DMS 273 (cell line): ENCODE data around the gene TNIK.

Experiments
- DNase-seq: peaks from one replicate; lab custom pipeline; 2025; ENCODE audit not compliant: unreplicated experiment; lab: John Stamatoyannopoulos, UW

TNIK gene

DNA sequence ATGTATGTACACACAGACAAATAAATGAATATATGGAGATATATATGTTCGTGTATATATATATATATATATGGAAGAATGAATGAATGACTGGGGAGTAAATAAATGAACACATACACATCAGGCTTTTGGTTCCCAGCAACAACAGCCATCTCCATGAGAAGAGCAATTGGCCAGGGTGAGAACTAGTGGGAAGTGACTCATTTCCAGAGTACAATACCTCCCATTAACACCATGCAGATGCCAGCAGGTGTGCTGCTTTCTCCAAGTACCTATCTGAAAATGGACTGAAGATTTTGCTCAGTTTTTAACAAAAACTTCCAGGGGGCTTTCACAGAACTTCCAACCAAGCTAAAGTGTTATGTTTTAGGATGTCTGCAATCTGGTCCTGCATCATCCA, 253.9 kb downstream of the TNIK start:
- DNase-seq, result no peak

DNA sequence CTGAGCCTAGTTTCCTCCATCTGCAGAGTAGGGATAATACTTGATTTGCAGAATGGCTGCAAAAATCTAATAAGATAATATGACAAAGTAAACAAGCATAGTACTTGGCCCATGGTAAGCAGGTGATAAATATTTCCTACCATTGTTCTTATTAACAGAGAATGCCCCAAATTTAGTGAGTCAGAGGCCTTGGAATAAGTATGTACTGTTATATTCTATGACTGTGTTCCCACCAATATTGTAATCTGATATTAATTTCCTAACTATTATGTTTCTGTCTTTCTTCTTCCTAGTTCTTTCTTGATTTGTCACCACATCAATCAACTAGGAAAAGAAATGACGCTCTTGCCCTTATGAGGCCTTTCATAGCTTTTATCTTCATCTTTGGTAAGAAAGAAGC, 255.3 kb downstream of the TNIK start:
- DNase-seq, result no peak

DNA sequence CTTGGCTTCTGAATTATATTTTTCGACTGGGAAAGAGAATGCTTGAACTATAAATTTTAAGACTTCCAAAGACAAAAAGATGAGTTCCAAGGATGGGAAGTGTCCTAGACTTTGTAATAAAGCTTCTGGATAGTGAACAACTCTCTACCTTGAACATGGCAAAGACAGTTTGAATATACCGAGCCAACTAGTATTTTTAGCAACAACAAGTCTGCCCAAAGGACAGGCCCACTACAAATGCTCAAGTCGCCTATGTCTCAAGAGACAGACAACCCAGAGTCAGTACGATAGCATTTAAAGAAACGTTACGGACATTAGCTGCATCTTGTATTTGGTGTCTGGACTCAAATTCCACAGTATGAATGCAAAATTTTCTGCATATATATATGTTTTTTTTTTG, 258.4 kb downstream of the TNIK start:
- no peak for DNase-seq

DNA sequence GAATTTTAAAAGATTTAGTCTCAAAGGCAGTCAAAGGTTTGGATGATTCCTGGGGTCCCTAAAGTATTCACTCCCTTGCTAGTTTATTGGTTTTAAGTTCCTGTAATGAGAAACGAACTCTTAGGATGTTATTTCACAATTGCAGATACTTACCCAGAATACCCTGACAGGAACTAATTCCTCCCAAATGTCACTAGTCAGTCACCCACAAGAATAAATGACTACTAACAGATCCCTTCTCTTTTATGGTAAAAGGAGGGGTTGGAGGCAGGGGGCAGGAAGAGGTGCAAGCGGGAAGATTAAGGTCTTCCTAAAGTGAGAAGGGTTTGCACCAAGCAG, 259.5 kb downstream of the TNIK start:
- DNase-seq, result no peak

DNA sequence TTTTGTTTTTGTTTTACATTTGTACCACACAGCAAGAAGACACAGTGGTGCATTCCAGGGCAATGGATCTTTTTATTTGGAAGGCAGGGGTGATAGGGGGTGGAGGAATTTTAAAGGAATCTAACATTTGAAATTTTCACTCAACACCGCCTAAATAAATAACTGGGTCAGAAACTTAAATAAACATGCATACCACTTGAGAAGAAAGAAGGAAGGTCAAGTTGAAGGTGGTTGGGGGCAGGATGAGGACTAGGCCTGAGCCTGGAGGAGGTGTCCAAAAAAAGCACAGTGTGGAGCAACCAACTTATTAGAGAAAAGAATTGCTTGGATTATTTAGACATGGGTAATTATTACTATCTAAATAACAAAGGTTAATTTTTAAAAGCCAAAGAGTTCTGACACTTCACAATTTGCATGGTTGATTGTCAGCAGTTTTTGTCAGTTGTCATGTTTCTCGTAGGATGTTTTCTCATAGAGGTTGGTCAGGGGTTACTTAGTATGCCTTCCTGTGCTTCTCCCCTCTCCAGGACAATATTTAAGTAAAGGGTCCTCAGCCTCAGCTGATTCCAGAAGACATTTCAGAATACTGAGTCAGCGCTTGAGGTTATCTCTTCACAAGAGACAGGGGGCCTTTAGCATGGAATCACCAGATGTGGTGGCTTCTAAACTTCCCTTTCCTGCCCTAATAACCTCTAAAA, 260.0 kb downstream of the TNIK start:
- no peak for DNase-seq

DNA sequence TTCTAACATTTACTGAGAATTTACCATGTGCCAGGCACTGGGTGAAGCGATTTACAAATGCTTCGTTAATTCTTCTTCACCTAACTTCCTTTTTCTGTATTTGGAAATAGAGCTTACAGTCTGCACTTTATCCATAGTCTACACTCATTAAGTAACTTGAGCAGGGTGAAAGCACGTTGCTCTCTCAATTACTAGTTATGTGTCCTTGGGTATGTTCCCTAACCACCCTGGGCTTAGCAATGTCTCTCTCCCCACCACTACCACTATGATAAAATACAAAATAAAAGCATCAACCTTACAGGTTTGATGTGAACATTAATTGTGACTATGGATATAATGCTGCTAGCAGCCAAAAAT, 260.8 kb downstream of the TNIK start:
- no peak for DNase-seq

DNA sequence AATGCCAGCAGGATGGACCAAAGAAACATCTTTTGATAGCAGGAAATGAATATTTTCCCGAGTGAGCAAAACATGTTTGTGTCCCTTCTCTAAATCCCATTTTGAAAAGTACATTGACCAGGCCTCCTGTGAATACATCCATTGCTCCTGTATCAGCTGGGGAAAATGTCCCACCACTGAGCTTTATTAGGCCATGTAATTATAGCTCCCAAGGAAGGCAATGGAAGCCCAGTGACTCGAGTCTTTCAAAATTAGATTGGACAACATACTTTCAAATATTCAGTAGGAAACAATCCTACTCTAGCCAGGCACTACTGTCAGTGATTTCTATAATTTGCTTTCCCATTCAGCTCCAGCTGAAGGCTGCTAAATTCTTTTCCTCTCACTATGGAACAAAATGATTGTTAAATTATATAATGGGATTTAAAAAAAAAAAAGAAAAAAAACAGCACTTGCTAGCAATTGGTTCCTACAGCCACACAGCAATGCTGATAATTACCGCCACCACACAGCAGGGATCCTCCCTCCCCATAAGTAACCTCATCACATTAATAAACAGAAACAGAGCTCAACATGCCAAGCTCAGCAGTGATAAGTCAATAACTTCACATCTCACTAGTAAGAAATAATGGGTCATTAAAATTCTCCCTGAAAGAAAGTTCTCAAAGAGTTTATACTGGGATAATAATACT, 261.3 kb downstream of the TNIK start:
- DNase-seq, result peak; percentile 14

DNA sequence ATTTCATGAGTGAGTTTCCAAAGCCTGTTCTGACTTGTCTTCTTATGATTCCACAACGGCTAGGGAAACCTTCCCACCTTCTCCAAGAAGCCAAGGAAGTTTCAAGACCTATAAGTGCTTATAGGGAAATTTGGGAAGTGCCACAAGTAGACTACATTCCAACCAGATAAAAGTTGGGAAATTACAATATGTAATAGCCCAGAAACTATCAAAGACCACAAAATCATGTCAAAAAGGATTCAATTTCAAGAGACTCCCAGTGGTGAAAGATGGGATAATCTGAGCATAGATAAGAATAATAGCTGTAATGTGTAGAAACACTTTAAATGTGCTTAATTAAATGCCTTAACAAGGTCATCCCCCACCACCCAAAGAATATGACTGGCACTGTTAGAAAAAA, 264.5 kb downstream of the TNIK start:
- no peak for DNase-seq

DNA sequence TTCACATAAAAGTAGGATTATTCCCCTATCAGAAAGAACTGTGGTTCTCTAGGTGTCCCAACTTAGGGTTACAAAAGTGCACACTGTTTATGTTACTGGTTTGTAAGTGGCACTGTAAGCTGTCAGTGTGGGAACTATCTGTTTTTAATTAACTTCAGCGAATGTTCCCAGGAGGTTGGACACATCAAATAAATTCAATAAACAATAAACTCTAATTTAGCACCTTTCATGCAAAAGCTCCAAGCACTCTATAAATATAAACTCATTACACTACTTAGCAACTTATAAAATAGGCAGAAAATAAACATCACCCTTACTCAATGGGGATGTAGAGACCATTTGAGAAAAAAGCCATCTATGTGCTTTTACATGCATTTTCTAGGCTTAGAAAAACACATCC, 265.2 kb downstream of the TNIK start:
- DNase-seq, result no peak

DNA sequence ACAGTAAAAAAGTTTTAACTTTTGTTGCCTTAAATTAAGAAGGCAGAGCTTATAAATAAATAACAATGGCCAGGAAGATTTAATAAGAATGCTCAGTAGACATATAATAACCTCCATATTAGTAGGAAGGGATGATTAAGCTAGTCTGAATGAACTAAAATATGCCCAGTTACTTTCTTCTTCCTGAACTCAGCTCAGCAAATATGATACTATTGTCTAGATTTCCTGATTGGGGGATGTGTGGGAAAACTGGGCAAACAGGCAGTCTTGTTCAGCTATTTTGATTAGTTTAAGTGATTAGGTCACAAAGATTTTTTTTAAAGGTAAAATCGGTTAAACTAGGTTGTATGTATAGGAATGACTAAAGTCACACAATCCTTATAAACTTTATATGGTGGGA, 266.5 kb downstream of the TNIK start:
- DNase-seq, result no peak

DNA sequence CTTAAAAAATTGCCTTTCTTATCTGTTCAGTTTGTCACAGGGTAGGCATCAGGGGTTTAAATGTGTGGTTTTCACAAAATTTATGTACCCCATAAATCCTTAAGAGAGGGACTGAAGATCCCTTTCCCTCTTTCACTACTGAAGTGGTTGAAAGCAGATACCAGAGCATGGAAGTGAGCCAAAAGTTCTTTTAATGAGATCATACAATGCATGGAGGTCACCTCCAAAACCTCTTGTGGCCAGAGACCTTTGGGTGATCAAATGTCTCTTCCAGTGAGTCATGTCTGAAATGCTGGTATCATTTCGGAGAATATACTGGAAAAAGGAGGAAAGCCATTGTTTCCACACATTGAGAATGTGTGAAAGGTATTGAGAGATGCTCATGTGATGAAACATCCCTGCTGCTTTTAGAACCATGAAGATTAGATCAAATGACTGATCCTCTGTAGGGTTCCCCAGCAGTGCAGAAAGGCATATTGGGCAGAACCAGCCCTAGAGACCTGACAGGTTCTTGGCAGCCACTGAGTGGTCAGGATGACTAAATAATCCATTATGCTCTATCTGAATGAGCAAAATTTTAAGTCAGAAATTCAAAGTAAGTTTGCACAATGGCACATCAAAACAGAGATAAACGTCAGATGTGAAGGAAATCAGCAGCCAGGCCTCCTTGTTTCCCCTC, 267.9 kb downstream of the TNIK start:
- DNase-seq, result peak; percentile 58

DNA sequence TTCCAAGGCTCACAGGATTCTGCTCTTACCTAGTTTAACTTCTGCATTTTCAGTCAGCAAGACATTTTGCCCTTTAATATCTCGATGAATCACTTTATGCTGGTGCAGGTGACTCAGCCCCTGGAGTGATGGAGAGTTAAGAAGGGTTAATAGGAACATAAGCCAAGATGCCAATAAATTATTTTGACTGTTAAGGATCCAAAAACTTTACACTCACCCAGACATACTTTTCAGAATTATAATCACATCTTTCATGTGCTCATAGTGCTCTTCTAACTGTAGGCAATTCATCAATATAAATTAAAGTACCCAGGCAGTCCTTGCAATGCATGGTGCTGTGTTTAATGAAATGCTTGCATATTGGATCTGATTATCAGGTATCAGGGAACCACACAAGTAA, 269.5 kb downstream of the TNIK start:
- DNase-seq, result no peak

DNA sequence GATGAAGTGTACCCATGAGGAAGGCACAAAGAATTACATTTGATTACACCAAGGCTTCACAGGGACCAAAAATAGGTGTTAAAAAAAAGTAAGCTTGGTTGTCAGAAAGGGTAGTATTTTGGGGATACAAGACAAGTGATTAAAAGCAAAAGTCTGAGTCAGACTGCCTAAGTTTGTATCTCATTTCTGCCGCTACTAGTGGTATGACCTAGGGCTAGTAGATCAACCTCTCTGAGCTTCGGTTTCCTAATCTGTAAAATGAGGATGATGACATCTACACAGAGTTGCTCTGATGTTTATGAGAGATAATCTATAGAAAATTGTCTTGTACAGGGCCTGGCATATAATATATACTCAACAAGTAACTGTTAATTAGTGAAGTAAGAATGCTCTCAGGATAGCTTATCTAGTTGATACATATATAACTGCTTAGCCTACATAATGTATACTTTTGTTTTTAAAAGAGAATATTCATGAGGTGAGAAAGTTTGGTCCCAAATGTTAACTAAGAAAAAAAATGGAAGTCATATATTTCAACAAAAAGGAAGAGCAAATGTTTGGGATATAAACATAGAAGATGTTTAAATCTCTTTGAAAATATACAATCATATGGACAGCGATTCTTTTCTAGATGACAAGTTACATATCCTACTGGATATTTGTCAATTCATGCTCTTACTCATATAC, 270.7 kb downstream of the TNIK start:
- no peak for DNase-seq

DNA sequence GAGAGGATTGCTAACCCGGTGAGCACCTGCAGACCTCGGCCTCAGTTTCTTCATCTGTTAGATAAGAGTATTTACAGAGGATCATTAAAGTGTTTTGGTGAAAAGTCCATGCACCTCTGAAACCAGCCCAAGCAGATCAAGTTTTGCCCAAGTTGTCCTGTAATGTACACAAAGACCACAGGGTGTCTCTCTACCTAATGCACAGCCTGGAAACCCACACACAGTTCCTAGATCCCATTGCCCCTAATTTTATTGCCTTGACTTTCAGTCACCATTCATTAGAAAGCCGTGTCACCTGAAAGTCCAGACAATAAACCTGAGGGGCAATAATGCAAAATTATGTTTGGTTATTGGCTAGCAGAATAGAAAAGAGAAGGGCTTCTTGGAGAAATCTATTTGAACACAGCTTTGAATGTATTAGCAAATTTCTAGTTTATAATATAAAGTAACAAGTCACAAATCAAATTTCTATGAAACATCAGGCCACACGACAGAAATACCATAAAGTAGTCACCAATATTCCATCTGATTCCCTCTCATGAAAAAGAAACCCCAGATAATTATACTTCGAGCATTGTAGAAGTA, 272.4 kb downstream of the TNIK start:
- DNase-seq, result peak; percentile 72

DNA sequence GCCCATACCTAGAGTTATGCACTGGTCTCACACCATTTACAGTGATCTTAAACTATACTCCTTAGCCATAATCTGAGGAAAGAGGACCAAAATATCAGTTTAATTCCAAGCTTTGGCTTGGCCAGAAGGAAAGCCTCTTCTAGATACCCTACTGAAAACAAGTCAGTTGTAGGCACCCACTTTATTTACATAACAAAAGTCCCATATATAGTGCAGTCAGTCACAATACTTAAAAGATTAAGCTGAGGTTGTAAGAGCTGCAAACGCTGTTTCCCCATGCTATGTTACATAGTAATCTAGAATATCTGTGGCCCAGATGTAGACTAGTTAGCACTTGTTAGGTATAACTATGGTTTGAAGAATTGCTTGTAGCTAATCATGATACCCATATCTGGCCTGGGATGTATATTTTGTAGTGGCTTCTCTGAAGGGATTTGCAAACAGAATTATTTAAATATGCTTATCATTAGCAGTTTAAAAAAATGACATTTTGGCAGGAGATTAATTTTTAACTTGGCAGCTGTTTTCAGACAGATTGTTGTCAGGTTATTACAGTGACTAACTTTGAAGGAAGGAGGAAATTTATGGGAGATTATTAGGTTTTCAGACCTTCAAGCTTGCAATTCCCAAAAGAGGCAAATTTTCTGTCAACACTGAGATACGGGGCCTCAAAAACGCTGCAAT, 273.2 kb downstream of the TNIK start:
- no peak for DNase-seq

DNA sequence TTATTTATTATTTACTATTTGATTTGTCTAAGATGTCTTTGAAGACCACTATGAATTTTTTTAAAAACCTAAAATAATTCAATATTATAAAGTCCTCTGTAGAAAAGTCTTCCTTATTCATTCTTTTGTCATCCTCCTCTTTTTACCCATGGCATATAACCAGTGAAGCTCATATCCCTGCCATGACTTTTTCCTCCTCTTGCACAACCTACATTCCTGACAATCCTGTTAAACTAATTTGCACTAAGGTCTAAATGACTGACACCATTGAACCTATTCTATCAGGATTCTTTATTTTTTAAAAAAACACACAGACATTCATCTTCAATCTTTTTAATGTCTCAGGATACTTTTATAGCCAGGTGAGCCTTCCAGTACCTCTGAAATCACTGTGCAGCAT, 273.8 kb downstream of the TNIK start:
- no peak for DNase-seq

DNA sequence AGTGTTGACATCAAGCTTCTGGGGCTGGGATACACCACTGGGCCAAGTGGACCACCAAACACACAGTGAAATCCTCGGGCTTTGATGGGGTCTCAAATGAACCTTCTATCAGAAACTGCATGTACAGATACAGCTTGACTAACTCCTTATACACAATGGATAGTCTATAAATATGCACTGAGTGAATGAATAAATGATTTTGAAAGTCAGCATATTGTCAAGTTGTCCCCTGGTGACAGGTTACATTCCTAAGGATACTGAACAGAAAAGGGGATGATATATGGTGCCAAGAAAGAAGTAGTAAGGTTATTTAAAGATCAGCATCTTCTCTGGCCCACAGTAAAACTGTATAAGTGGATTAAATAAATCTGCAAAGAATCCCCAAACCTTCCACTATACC, 274.2 kb downstream of the TNIK start:
- DNase-seq, result no peak

DNA sequence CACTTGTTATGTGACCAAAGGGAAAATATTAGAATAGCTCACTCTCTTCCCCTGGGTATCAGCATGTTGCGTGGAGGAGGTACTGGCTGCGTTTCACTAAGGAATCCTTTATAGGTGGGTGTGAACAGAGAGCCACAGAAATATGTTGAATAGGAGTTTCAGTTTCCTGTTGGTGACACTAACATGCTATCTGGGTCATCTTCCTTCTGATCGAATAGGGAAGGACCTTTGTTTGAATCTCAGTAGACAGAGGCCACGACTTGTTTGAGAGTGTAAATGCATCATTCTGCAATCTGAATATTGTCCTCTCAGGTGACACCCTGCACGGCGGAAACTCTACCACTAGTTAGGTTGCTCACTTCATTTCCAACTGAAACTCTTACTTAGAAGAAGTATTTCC, 275.8 kb downstream of the TNIK start:
- no peak for DNase-seq

DNA sequence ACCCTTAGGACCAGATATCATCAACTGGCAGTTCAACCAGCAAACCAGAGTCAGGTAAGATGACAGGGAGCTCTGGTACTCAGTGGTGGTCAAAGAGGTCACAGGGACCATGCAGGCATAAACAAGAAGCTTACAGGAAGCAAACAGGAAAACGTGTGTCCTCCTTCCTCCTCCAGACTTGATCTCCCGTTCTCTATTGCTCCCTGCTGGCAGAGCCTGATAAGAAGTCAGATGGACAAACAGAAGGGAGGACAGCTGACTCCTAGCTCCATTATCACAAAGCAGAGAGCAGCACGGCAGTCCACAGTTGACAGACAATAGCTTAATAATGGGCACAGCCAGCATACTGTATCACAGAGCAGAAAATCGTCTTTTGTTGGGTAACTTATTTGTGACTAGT, 277.2 kb downstream of the TNIK start:
- peak; percentile 48 for DNase-seq

DNA sequence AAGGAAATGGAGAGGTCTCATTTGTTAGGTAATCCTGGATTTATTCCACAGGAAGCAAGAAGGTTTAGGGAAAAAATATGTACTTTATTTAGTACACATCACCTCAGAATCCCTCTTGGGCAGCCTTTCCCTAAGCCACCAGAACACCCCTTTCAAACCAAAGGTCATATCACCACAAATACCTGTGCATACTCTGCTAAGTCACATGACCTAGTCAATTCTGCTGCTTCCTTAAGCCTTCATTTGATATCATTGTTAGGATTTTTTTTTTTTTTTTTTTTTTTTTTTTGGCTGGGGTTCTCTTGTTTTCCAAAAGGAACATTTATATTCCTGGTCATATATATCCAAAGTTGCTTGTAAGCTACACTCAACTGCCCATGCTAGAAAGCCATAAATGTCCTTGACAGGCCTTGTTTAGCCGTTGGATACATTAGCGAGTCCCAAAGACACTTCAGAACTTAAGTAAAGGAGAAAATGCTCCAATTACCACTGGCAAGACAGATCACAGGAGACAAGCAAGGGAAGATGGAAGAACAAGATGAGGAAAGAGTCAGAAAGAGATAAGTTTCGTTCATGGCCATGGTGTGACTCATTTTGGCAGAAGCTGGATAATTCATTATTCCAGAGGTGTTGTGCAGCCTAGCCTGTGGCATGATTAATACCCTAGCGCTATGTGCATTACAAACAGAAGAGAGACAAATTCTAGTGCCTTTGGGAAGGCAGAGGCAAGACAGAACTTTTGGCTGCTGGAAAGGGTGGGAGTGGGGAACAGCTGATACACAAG, 278.1 kb downstream of the TNIK start:
- no peak for DNase-seq
